Uterus (tissue), 2 donors: Measurements from ENCODE around the gene KCNJ18.

ENCODE experiments used
- POLR2A ChIP-seq, 2 donors: fragments of 450-650 bp; IDR thresholded peaks; one replicate each; pipeline ENCODE4 v1.6.1; 2016; ENCODE audit warnings: antibody characterized with exemption in 2 of 2, mild to moderate bottlenecking in 1 of 2, moderate library complexity in 1 of 2
- TF ChIP-seq, protein P1 (sequence below), 4 experiments: fragments of 200-600 bp in 2 of 4; fragments of 450-650 bp in 2 of 4; sonication (generic) in 2 of 4; IDR thresholded peaks; one replicate each; pipeline ENCODE4 v1.5.1; 2016 to 2019; ENCODE audit warnings: antibody characterized with exemption in 4 of 4, mild to moderate bottlenecking in 2 of 4, moderate library complexity in 1 of 4

DNA sequence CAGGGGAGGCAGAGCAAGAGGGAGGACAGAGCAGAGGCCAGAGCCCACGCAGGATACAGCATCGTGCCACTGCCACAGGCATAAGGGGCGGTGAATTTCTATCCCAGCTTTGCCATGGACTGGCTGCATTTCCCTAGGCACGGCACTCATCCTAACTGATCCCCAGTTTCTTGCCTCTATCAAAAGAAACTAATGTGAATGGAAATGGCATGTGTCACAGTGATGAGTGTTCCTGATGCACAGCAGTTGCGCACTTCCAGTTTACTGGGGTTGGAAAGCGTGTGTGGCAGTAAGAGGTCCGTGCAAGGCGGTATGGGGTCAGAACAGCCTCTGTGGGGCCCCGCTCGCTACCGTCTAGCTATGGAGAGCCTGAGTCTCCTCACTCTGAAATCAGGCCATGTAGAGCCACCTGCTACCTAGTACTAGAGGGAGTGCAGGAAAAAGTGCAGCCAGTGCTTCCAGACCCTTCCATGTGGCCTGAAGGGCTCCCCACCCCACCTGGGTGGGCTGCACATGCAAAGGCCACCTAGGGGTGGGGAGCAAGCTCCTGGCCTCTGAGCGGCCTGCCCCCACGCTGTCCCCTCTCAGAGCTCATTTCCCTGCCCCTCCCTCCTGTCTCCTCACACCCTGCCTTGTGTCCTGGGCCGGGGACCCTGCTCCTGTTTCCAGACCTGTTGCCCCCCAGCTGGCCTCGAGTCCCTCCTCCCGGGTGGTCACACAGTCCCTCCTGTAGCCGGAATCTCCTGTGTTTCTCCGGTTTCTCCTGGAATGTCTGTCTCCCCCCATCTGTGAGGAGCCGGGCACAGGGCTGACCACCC lies 5.0 kb upstream of the KCNJ18 start:
- TF ChIP-seq, protein P1, sequence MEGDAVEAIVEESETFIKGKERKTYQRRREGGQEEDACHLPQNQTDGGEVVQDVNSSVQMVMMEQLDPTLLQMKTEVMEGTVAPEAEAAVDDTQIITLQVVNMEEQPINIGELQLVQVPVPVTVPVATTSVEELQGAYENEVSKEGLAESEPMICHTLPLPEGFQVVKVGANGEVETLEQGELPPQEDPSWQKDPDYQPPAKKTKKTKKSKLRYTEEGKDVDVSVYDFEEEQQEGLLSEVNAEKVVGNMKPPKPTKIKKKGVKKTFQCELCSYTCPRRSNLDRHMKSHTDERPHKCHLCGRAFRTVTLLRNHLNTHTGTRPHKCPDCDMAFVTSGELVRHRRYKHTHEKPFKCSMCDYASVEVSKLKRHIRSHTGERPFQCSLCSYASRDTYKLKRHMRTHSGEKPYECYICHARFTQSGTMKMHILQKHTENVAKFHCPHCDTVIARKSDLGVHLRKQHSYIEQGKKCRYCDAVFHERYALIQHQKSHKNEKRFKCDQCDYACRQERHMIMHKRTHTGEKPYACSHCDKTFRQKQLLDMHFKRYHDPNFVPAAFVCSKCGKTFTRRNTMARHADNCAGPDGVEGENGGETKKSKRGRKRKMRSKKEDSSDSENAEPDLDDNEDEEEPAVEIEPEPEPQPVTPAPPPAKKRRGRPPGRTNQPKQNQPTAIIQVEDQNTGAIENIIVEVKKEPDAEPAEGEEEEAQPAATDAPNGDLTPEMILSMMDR (IDR thresholded peaks at IDR 0.05) = no peak
- no peak for TF ChIP-seq POLR2A (IDR thresholded peaks at IDR 0.05)
